ENCODE data around the gene RNF150.
"Not testable (repeated sequence)": the region's sequence is repeated elsewhere in the genome, so short reads cannot be mapped to it uniquely, and the experiment has no call there.

RNF150 gene

GRCh38 chr4:141078871-141079270 lies 54.4 kb downstream of the RNF150 start:
- no peak for DNase-seq (ENCODE audit: low read depth in 1 of 2, low spot score in 1 of 2)

GRCh38 chr4:141077611-141078225 lies 55.6 kb downstream of the RNF150 start:
- DNase-seq (ENCODE audit: low read depth in 1 of 2, low spot score in 1 of 2): no peak

- no peak for DNase-seq (ENCODE audit: low read depth in 1 of 2, low spot score in 1 of 2)
Measured at GRCh38 chr4:141075553-141075952, 57.7 kb downstream of the RNF150 start.

GRCh38 chr4:141074098-141074878 lies 59.0 kb downstream of the RNF150 start:
- no peak for DNase-seq (ENCODE audit: low read depth in 1 of 2, low spot score in 1 of 2)

GRCh38 chr4:141066690-141067089 lies 66.6 kb downstream of the RNF150 start:
- DNase-seq (ENCODE audit: low read depth in 1 of 2, low spot score in 1 of 2): no peak

GRCh38 chr4:141065872-141066271 lies 67.4 kb downstream of the RNF150 start:
- DNase-seq (ENCODE audit: low read depth in 1 of 2, low spot score in 1 of 2): no peak

GRCh38 chr4:141062651-141063050 lies 70.6 kb downstream of the RNF150 start:
- DNase-seq (ENCODE audit: low read depth in 1 of 2, low spot score in 1 of 2): no peak

- DNase-seq (ENCODE audit: low read depth in 1 of 2, low spot score in 1 of 2): no peak
Measured at GRCh38 chr4:141058591-141059512, 74.4 kb downstream of the RNF150 start.

- DNase-seq (ENCODE audit: low read depth in 1 of 2, low spot score in 1 of 2): no peak
Measured at GRCh38 chr4:141057582-141057981, 75.7 kb downstream of the RNF150 start.

- no peak for DNase-seq (ENCODE audit: low read depth in 1 of 2, low spot score in 1 of 2)
Measured at GRCh38 chr4:141056473-141056872, 76.8 kb downstream of the RNF150 start.

- DNase-seq (ENCODE audit: low read depth in 1 of 2, low spot score in 1 of 2): no peak
Measured at GRCh38 chr4:141054446-141054845, 78.8 kb downstream of the RNF150 start.

- DNase-seq (ENCODE audit: low read depth in 1 of 2, low spot score in 1 of 2): not testable (repeated sequence)
Measured at GRCh38 chr4:141050999-141051398, 82.3 kb downstream of the RNF150 start.

GRCh38 chr4:141047228-141047884 lies 85.9 kb downstream of the RNF150 start:
- no peak for DNase-seq (ENCODE audit: low read depth in 1 of 2, low spot score in 1 of 2)

GRCh38 chr4:141046255-141046654 lies 87.0 kb downstream of the RNF150 start:
- no peak for DNase-seq (ENCODE audit: low read depth in 1 of 2, low spot score in 1 of 2)

- no peak for DNase-seq (ENCODE audit: low read depth in 1 of 2, low spot score in 1 of 2)
Measured at GRCh38 chr4:141045848-141046247, 87.4 kb downstream of the RNF150 start.

- DNase-seq (ENCODE audit: low read depth in 1 of 2, low spot score in 1 of 2): no peak
Measured at GRCh38 chr4:141041021-141041476, 92.2 kb downstream of the RNF150 start.

GRCh38 chr4:141039156-141039555 lies 94.1 kb downstream of the RNF150 start:
- no peak for DNase-seq (ENCODE audit: low read depth in 1 of 2, low spot score in 1 of 2)

- DNase-seq (ENCODE audit: low read depth in 1 of 2, low spot score in 1 of 2): no peak
Measured at GRCh38 chr4:141038428-141038827, 94.8 kb downstream of the RNF150 start.

GRCh38 chr4:141037446-141037845 lies 95.8 kb downstream of the RNF150 start:
- DNase-seq (ENCODE audit: low read depth in 1 of 2, low spot score in 1 of 2): no peak

GRCh38 chr4:141036786-141037185 lies 96.5 kb downstream of the RNF150 start:
- DNase-seq (ENCODE audit: low read depth in 1 of 2, low spot score in 1 of 2): no peak

GRCh38 chr4:141035920-141036319 lies 97.3 kb downstream of the RNF150 start:
- DNase-seq (ENCODE audit: low read depth in 1 of 2, low spot score in 1 of 2): no peak
